Skin of body (tissue), 2 donors: Measurements from ENCODE around the gene MPRIP. TPM values are rescaled to one million over a fixed set of nuclear protein-coding genes. Genes with fewer than 3 reads are reported as not detected.
"Not testable (repeated sequence)": the region's sequence is repeated elsewhere in the genome, so short reads cannot be mapped to it uniquely, and the experiment has no call there.

Experiments used
- DNase-seq: peaks from one replicate; lab custom pipeline; 2025; lab: John Stamatoyannopoulos, UW
- total RNA-seq: library from RNA; depleted of rRNA; stranded (reverse); fragments of >200 nt; gene quantifications from one replicate; pipeline ENCODE4 v1.2.3, GENCODE V29; 2014

The MPRIP gene
- total RNA-seq, 1 donor from 2014 or later: 103 TPM

DNA sequence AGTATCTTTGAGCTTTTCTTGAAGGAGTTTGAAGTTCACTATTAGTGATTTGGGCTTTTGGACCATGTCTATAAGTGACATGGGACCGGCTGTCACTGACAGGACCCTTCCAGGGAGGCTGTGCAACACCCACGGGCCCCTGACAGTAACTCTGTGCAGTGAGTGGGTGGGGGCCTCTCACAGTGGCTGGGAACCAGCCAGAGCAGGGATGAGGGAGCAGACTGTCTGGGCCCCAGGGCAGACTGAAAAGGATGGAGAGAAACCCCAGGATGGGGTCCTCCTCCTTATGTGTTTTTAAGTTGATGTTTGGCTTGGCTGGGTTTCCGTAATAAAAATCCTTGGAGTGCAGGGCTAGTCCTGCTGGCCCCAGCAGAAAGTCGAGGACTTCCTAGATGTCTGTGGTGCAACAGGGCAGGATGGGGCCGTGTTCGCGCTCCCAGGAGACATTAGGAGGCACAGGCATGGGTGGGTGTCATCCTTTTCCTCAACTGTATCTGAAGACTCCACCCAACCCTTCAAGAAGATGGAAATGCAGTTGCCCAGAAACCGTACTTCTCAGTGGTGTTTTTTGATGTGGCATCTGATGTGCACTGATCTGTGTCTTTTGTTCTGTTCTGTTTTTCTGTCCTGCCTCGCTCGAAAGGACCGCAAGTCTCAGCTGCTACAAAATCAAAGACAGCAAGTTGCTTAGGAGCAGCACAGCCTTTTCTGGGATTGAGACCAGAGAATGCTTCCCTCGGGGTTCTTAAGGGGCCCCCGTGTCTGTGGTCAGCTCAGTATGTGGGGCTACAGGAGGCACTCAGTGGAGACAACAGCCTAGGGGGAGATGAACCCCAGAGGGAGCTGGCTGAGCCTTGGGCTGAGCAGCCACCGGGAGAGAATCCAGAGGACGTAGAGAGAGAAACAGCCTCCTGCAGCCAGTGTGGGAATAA, 139.7 kb downstream of the MPRIP start:
- no peak for DNase-seq

DNA sequence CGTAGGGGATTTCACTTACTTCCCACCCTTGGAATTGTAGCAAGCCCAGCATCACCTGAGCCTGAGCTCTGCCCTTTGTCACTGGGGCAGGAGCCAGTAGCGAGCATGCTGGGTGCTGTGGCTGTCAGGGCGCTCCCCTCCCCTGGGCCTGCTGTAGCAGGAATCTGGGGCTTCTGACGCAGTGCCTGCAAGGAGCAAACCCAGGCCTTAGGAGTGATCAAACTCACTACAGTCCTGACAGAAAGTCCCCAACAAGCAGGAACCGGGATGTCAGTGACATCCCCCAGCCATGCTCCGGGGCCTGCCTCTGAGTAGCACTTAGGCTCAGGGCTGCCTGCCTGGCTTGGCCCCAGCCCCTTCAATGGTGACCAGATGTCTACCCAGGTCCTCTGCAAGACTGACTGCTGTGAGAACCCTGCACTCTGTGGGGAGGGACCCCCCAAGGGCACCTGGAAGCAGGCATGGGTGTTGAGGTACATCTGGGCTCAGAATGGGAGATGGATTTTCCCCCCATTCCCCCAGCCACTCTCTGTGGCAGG, 140.4 kb downstream of the MPRIP start:
- no peak for DNase-seq

DNA sequence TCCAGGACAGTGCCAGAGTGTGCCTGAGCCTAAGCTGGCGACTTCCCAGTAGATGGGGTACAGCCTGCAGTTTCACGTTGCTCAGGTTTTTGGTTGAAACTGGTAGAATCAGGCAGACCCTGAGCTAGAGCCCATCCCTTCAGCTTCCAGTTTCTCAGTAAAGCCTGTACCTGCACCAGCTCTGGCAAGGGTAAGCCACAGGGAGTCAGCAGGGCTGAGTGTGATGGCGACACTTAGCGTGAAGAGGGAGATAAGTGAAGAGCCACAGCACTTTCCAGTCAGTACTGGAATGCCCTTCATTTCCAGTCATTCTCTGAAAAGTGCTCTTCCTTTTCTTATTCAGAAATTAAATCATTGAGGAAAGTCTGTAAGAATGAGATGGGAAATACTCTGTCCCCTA, 141.5 kb downstream of the MPRIP start:
- DNase-seq: no peak

DNA sequence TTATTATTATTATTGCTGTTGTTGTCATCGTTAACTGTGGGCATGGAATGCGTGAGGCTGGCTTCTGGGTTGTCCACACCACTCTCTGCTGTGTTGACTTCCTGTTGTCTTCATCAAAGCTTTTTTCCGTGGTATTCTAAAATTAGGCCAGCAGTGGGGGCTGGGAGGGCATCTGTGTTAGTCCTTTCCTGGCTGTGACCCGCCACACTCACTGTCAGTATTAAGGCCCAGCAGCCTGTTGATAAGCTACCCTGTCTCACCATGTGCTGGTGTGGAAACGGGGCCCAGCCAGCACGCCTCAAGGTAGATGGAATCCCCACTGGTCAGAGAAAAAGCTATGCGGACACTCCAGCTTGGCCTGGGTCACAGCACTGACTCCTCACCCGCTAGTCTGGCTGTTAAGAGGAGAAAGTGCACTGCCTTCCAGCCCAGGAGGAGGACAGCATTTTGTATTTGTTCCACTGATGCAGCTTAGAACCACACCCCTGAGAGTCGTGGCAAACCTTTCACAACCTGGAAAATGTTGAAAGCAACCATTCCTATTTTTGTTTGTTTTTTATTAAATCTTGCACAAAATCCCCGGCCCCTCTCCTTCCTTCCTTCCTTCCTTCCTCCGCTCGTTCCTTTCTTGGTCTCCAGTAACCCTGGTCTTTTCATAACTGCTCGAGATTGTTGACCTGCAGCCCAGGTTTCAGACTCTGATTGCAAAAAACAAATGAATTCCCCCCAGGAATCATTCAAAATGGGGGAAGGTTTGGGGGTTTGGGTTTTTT, 142.9 kb downstream of the MPRIP start:
- not testable (repeated sequence) for DNase-seq

DNA sequence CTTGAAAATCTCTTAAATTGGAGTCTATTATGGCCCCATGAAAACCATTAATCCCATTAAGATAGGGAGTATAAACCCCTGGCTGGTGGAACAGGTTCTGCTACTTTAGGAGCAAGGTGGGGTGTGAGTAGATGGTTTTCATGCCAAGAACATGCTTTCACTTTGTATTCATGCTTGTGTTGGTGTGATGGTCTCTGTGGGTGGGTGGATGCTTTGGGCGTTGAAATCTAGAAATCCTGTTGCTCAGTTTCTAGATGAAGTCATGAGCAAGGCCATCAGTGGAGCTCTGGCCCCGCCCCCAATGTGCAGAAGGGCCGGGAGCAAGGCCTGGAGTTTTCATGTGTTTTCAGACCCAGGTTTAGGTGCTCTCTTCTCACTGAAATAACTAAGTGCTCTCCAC, 143.8 kb downstream of the MPRIP start:
- peak; percentile 11 for DNase-seq

DNA sequence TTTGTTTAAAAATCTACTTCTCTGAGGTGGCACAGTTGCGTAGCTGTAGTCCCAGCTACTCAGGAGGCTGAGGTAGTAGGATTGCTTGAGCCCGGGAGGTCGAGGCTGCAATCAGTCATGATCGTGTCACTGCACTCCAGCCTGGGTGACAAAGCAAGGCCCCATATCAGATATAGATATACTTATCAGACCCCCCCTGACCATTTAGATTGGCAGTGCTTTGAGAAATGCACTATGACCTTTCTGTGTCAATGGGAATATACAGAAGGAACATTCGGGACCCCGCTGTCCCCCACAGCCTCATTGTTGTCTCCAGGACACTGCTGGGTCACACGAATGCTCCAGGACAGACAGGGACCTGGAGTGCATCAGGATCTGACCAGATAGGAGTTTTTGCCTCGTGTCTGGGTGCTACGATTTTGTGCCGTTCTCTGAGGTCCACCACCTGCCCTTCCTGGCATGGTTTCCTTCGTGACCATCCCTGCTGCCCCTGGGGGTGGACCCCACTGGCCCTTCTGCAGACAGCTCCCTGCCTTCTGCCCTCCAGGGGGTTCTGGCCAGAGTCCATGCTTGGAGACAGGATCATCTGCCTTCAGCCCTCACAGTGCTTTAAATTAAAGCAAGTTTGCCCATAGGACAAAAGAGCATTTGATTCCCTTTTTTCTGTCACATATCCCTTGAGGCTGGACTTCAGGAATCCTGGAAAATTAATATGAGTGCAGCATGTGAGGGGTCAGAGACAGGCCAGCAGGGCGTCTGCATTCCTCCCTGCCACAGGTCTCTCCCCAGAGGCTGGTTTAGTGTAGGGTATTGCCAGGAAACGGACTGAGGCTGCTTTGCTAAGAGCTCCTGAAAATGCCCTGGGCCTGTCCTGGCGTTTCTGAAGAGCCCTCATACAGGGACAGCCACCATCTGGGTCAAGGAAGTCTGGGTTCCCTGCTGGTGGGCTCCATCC, 144.6 kb downstream of the MPRIP start:
- DNase-seq: no peak

DNA sequence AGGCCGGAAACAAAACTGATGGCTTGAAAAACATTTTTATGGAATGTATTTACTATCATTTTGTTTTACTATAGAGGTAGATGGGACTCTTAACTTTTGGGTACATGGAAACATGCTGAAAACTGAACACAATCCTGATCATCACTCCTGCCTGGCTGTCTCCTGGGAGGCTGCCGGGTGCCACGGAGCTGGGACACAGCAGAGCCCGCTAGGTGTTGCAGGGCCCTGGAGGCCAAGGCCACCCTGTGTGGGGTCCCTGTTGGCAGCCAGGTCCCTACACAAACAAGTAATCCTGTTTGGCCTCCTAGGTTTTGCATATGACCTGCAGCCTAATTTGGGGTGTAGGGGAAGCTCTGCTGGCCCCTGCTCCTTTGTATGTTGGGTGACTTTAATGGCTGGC, 146.3 kb downstream of the MPRIP start:
- DNase-seq: no peak

DNA sequence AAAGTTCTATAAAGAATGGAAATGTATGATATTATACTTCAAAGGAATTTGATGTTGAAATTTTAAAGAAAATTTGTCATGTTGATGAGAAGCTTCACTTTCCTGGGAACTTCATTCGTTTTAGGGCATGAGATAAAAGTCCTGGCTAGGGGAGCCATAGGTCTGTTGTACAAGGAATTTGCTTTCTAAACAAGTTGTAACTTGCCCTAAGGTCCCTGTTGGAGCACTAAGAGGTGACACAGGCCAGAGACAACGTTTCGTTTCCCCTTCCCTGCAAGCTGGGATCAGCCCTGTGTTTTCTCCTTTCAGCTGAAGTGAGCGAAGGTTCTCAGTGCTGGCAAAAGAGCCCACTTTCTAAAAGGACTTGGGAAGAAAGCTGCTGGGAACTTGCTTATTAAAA, 147.3 kb downstream of the MPRIP start:
- DNase-seq: no peak

DNA sequence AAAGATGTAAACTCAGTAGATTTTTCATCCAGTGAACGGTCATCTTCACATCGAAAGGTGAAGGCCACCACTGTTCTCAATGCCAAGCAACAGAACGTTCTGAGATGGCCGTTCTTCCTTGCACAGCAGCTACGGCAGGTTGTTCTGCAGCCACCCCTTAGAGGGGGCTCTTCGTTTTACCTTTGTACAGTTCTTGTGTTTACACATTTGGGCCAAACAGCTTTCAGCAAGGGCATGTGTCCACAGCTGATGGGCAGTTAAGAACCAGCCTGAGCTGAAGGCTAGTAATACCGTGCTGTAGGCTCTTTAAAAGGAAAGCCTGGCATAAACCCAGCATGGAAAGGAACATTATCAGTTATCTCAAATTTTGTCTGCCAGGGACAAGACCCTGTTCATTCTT, 147.9 kb downstream of the MPRIP start:
- no peak for DNase-seq

DNA sequence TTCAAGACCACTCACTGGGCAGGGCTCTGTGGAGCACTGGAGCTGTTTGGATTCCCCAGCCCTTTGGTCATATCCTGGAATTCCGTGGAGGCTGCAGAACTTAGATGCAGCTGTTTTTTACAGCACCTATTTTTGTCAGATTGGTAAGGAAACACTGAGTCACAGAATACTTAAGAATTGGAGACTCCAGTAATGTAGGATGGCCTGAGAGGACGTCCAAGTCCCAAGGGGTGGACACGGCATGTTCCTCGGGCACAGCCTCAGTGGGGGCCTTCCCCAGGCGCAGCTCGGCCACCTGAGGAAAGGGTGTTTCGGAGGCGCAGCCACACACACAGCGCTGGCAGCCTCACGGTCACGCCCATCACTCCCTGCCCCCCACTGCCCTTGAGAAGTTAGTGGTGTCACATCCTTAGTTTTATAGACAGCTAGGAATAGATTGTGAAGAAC, 149.1 kb downstream of the MPRIP start:
- no peak for DNase-seq

DNA sequence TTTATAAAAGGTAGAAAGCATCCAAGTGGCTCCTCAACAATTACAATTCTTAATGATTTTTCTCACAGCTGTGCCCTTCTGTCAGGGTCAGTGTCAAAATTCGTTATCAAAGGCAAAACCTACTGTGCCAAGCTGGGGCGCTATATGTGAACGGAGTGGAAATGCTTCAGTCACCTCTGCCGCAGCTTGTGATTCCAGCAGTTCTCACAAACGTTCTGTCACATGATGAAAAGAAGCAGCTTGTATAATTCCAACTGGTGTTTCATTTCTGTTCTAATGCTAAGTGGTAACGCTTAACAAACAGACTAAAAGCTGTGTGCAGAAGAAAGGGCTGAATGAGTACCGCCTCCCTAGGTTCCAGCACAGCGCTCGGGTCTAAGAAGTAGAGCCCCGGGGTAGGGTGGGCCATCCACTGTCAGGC, 149.7 kb downstream of the MPRIP start:
- DNase-seq: no peak

DNA sequence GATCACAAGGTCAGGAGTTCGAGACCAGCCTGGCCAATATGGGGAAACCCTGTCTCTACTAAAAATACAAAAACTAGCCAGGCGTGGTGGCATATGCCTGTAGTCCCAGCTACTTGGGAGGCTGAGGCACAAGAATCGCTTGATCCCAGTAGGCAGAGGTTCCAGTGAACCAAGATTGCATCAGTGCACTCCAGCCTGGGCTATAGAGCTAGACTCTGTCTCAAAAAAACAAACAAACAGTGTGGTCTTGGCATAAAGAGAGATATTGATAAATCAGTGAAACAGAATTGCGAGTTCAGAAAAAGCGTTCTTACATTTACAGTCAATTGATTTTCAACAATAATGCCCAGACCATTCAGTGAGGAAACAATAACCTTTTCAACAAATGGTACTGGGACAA, 153.2 kb downstream of the MPRIP start:
- DNase-seq: not testable (repeated sequence)

DNA sequence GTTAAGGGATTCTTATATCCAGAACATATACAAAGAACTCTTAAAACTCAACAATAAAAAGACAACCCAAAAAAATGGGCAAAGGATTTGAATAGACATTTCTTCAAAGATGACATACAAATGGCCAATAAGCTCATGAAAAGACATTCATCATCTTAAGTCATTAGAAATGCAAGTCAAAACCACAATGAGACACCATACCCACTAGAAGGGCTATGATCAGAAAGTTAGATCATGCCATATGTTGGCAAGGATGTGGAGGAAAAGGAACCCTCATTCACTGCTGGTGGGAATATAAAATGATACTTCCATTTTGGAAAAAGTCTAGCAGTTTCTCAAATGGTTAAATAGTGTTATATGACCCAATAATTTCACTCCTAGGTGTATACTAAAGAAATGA, 154.5 kb downstream of the MPRIP start:
- no peak for DNase-seq

DNA sequence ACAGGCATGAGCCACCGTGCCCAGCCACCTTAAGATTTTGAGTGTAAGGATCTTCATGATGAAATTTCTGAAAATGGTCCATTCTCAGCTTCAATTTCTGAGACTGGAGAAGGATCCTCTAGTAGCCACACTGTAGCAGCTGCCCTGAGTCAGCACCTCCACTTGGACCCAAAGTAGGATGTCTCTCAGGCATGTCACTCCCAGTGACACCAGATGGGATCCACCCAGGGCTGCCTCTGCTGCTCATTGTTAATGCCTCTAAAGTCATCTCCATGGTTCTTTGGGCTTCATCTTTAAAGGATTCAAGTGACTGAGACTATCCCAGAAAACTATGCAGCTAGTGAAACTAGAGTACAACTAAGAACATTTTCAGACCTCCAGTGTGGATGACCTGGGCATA, 156.0 kb downstream of the MPRIP start:
- no peak for DNase-seq

DNA sequence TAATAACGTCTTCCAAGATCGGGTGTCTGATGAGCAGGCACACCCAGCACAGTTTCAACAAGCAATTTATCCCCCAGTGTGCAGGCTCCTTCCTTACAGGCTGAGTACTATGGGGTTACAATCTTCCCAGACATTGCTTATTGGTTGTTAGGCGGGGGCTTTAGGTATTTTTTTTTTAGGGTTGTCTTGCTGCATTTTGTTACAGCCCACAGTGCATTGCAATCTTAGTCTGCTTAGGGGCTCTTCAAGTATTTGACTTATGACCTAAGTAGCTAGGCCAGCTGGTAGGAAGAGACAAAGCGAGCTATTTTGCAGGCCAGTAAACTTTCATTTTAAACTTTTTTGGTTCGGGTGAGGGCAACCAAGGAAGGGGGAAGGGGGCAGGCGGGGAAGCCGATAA, 158.1 kb downstream of the MPRIP start:
- DNase-seq: no peak

DNA sequence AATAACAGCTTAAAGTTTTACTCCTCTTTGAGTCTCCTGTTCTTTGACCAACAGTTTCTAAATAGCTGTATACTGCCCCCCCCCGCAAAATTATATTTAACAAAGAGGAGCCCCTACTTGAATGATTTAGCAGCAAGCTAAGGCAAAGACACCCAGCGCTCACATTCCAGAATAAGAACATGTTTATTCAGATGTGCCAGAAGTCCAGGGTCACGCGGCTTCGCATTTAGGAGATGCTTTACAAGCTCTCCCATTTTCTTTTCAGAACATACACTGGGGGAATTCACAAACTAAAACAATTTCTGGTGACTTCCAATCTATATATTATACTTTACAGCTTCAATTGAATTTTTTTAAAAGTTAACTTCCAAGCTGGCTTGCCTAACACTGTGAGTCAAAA, 158.6 kb downstream of the MPRIP start:
- DNase-seq: no peak

DNA sequence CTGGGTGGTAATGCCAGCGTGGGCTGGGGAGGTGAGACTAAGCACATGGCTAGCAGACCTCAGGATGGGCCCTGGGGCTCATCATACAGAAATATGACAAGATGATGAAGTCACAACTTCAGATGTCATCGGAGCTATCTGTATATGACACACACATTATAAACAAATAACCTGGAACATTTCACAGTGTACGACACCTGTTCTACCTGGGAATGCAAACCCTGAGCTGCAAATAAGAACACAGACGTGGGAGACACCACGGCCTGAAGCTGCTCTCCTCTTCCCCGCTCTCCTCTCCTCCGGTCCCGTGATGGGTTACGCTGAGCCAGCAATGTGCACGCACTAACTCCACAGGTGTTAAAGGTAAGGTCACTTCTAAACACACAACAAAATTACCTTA, 159.0 kb downstream of the MPRIP start:
- DNase-seq: no peak

DNA sequence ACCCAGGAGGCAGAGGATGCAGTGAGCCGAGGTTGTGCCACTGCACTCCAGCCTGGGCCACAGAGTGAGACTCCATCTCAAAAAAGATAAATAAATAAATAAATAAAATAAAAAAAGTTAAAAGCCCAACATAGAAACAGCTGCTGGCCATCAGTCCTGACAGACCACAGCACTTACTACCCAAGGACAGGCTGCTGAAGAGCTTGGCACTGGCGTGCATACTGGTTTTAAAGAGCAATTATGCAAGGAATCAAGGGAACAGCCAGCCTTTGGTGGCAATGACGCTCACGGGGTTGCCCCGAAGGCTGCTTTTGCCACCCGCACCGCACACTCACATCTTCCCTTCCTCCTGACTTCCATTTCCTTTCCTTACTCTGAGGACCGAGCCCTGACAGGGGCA, 159.7 kb downstream of the MPRIP start:
- DNase-seq: no peak

DNA sequence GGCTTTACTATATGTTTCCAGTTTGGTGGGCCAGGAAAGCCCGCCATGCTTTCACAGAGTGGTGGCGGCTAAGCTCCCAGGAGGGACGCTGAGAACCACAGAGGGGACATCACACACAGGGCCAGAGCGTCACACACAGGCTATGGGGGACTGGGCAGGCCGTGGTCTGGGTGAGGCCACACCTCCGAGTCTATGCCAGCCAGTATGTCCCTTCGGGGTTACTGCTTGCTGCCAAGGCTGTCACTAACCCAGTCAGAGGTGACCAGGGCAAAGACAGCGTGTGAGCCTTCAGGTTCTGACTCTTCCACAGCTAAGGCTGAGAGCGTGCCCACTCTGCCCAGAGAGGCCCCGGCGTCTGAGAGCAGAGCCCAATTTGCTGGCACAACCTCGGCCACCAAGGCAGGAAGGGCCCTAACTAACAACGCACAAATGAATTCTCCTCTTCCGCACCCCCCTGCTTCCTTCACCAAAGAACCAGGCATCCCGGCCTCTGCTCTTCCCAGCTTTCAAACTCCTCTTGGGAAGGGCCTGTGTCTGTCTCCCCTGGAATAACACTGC, 161.0 kb downstream of the MPRIP start:
- DNase-seq: no peak

DNA sequence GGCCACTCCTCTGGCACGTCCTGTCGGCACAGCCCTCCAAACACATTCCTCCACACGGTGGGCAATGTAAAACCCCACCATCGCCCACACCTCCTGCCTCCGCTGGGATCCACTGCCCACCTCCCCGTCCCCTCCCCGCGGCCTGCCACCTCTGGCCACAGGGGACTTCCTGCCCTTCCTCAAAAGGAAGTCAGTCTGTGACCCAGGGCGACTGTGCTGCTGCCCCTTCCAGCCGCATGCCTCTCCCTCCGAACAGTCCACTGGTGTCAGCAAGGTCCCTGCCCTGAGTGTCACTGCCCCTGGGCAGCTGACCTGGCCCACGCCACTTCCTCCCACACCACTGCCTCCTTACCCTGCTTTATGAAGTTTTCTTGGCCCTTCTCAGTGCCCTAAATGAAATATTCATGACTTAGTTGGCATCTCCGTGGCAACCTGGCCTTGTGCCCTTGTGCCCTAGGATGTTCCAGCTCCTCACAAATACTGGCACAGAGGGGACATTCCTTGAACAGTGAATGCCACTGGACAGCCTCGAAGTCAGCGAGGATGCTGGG, 161.9 kb downstream of the MPRIP start:
- no peak for DNase-seq
